ELF-1 (cell line): ENCODE measurements around the gene NBAS.
A peak's percentile ranks its signal among the peaks of the same experiment; 100 is the strongest.

Source experiments
- DNase-seq: peaks from one replicate; pipeline ENCODE4 v3.0.0-alpha.2; 2016; ENCODE audit warnings: low read depth, low spot score

NBAS gene

GRCh38 chr2:15170070-15170775 lies 390.9 kb downstream of the NBAS start:
- DNase-seq, result peak; percentile 78

GRCh38 chr2:15169326-15170069 lies 391.6 kb downstream of the NBAS start:
- DNase-seq, result peak; percentile 69

GRCh38 chr2:15168116-15168515 lies 393.0 kb downstream of the NBAS start:
- DNase-seq, result no peak

GRCh38 chr2:15166878-15167277 lies 394.3 kb downstream of the NBAS start:
- DNase-seq, result no peak

GRCh38 chr2:15163326-15163725 lies 397.8 kb downstream of the NBAS start:
- no peak for DNase-seq

- DNase-seq, result no peak
Measured at GRCh38 chr2:15162620-15163019, 398.5 kb downstream of the NBAS start.

GRCh38 chr2:15160201-15160991 lies 400.7 kb downstream of the NBAS start:
- DNase-seq, result no peak

GRCh38 chr2:15159751-15160177 lies 401.4 kb downstream of the NBAS start:
- no peak for DNase-seq

GRCh38 chr2:15159206-15159605 lies 401.9 kb downstream of the NBAS start:
- no peak for DNase-seq

- no peak for DNase-seq
Measured at GRCh38 chr2:15158532-15158931, 402.6 kb downstream of the NBAS start.

- peak; percentile 60 for DNase-seq
Measured at GRCh38 chr2:15158100-15158499, 403.0 kb downstream of the NBAS start.

- peak; percentile 31 for DNase-seq
Measured at GRCh38 chr2:15155959-15156574, 405.1 kb downstream of the NBAS start.

- DNase-seq, result no peak
Measured at GRCh38 chr2:15154297-15154696, 406.8 kb downstream of the NBAS start.

- DNase-seq, result no peak
Measured at GRCh38 chr2:15152382-15152781, 408.8 kb downstream of the NBAS start.

- DNase-seq, result no peak
Measured at GRCh38 chr2:15149063-15149462, 412.1 kb downstream of the NBAS start.

- DNase-seq, result no peak
Measured at GRCh38 chr2:15147591-15147990, 413.5 kb downstream of the NBAS start.

GRCh38 chr2:15146960-15147359 lies 414.2 kb downstream of the NBAS start:
- DNase-seq, result no peak

- no peak for DNase-seq
Measured at GRCh38 chr2:15145919-15146318, 415.2 kb downstream of the NBAS start.

- no peak for DNase-seq
Measured at GRCh38 chr2:15145046-15145817, 415.9 kb downstream of the NBAS start.

GRCh38 chr2:15142069-15142689 lies 419.0 kb downstream of the NBAS start:
- peak; percentile 45 for DNase-seq

- no peak for DNase-seq
Measured at GRCh38 chr2:15141211-15141610, 419.9 kb downstream of the NBAS start.
